Hepatocyte (in vitro differentiated cells): ENCODE measurements around the gene POU3F1. TPM values are rescaled to one million over a fixed set of nuclear protein-coding genes. Genes with fewer than 3 reads are reported as not detected.

Experiments used
- DNase-seq: peaks from one replicate; pipeline ENCODE4 v3.0.0-alpha.2; 2016; ENCODE audit warnings: low spot score
- H2AFZ ChIP-seq: fragments of 200-600 bp; sonication (generic); 2 replicates; pipeline ENCODE4 v1.6.0; 2016; ENCODE audit warnings: antibody characterized with exemption, mild to moderate bottlenecking
- H3K27ac ChIP-seq: fragments of 200-600 bp; sonication (generic); 2 replicates; pipeline ENCODE4 v1.5.1; 2016; ENCODE audit warnings: mild to moderate bottlenecking
- H3K27me3 ChIP-seq: fragments of 200-600 bp; sonication (generic); 2 replicates; pipeline ENCODE4 v1.6.1; 2016
- H3K36me3 ChIP-seq: fragments of 200-600 bp; sonication (generic); replicated peaks from 2 replicates; pipeline ENCODE4 v1.5.1; 2016; ENCODE audit warnings: low read depth; ENCODE audit not compliant: insufficient read depth
- H3K4me1 ChIP-seq: fragments of 200-600 bp; sonication (generic); 2 replicates; pipeline ENCODE4 v1.5.1; 2016; ENCODE audit warnings: mild to moderate bottlenecking, moderate library complexity; ENCODE audit not compliant: insufficient read depth
- H3K4me2 ChIP-seq: fragments of 200-600 bp; sonication (generic); 2 replicates; pipeline ENCODE4 v1.6.0; 2016
- H3K4me3 ChIP-seq: fragments of 200-600 bp; sonication (generic); 2 replicates; pipeline ENCODE4 v1.5.1; 2016; ENCODE audit warnings: mild to moderate bottlenecking
- H3K79me2 ChIP-seq: fragments of 200-600 bp; sonication (generic); 2 replicates; pipeline ENCODE4 v1.6.0; 2017; ENCODE audit warnings: mild to moderate bottlenecking
- H3K9me2 ChIP-seq: fragments of 200-600 bp; sonication (generic); replicated peaks from 2 replicates; pipeline ENCODE4 v1.6.0; 2017; ENCODE audit warnings: mild to moderate bottlenecking; ENCODE audit not compliant: insufficient read depth
- H3K9me3 ChIP-seq: fragments of 200-600 bp; sonication (generic); 2 replicates; pipeline ENCODE4 v1.5.1; 2016; ENCODE audit warnings: low read depth, mild to moderate bottlenecking
- H4K20me1 ChIP-seq: fragments of 200-600 bp; sonication (generic); 2 replicates; pipeline ENCODE4 v1.6.0; 2016; ENCODE audit warnings: mild to moderate bottlenecking; ENCODE audit not compliant: insufficient read depth, poor library complexity, severe bottlenecking
- EZH2 ChIP-seq: fragments of 200-600 bp; sonication (generic); IDR thresholded peaks from 2 replicates; pipeline ENCODE4 v1.6.1; 2016; ENCODE audit warnings: antibody characterized with exemption, mild to moderate bottlenecking, borderline replicate concordance
- EZH2phosphoT487 ChIP-seq: fragments of 200-600 bp; sonication (generic); IDR thresholded peaks from one replicate; pipeline ENCODE4 v1.6.1; 2018; ENCODE audit warnings: antibody characterized with exemption, mild to moderate bottlenecking, low read depth, moderate library complexity; ENCODE audit not compliant: unreplicated experiment, severe bottlenecking
- WGBS: methylation state at CpG from one replicate; pipeline ENCODE4 v1.1.6; 2016; ENCODE audit warnings: low lambda C conversion rate; ENCODE audit errors: missing lambda C conversion rate; 5-methylcytosine and 5-hydroxymethylcytosine counted together
- polyA plus RNA-seq: library from polyadenylated mRNA; unstranded; fragments of >200 nt; fragmentation: Nextera tagmentation; extraction: Ambion mirVana; gene quantifications from 2 replicates; pipeline ENCODE4 v1.2.1, GENCODE V29; 2016
- total RNA-seq: library from RNA; depleted of rRNA; stranded (reverse); fragments of >200 nt; gene quantifications from 2 replicates; pipeline ENCODE4 v1.2.3, GENCODE V29; 2014
- TF ChIP-seq, protein P1 (sequence below): fragments of 200-600 bp; sonication (generic); IDR thresholded peaks from 2 replicates; pipeline ENCODE4 v1.5.1; 2016; ENCODE audit warnings: antibody characterized with exemption, mild to moderate bottlenecking; ENCODE audit not compliant: poor library complexity

The POU3F1 gene
- total and polyA plus RNA-seq, 2 experiments from 2014 or later, result 0.73 TPM; not detected in 1

DNA sequence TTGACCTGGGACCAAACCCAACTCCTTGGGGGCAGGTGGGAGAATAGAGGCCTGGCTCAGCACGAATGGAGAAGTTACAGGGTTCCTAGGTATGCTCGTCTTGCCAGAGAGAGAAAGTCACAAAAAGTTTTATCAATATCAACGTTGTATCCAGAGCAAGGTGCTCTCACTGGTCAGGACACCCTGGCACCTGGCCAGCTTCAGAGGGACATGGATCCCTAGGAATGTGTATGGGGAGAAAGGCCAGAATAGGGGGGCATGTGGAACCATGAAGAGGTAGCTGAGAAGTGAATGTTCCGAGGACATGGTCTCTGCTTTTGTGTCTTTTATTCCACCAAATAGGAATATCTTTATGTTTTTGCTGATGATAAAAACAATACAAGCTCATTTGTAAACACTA lies 9.4 kb upstream of the POU3F1 start:
- Histone ChIP-seq H3K9me3 (no peaks in the 10 kb centered on the region), H4K20me1 (no peaks in the 10 kb centered on the region), H3K4me2 (no peak overlapping the region), H3K36me3 (no peaks in the 10 kb centered on the region), H3K9me2 (no peaks in the 10 kb centered on the region), H3K27me3 (peaks cover 35% of the 10 kb centered on the region), H2AFZ (no peak overlapping the region), H3K4me3 (no peak overlapping the region), H3K79me2 (no peaks in the 10 kb centered on the region), H3K27ac (no peak overlapping the region), H3K4me1 (no peaks in the 10 kb centered on the region)
- 80% methylated on average over 4 of the region's 4 CpGs for WGBS
- DNase-seq, result no peak
- TF ChIP-seq, protein P1, sequence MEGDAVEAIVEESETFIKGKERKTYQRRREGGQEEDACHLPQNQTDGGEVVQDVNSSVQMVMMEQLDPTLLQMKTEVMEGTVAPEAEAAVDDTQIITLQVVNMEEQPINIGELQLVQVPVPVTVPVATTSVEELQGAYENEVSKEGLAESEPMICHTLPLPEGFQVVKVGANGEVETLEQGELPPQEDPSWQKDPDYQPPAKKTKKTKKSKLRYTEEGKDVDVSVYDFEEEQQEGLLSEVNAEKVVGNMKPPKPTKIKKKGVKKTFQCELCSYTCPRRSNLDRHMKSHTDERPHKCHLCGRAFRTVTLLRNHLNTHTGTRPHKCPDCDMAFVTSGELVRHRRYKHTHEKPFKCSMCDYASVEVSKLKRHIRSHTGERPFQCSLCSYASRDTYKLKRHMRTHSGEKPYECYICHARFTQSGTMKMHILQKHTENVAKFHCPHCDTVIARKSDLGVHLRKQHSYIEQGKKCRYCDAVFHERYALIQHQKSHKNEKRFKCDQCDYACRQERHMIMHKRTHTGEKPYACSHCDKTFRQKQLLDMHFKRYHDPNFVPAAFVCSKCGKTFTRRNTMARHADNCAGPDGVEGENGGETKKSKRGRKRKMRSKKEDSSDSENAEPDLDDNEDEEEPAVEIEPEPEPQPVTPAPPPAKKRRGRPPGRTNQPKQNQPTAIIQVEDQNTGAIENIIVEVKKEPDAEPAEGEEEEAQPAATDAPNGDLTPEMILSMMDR, result no peak

DNA sequence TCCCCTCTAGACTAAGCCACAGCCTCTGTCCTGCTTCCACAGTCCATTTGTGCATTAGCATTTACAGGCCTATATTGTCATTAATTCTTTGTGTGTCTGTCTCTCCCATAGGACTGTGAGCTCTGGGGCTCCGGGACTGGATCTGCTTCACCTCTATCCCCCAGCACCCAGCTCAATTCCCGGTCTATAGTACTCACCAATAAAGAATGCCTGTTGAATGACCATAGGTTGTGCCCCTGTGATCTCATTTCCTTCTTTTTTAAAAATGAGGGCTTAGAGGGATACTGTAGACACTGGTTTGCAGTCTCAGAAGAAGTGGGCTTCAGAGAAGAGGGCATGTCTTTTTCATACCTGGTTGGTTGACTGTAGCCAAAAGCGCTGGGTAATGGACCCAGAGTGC lies 8.8 kb upstream of the POU3F1 start:
- DNase-seq, result no peak
- no peak overlapping the region for H3K4me2 ChIP-seq
- no peak overlapping the region for H3K27ac ChIP-seq
- H3K9me2 ChIP-seq, result no peaks in the 10 kb centered on the region
- H3K27me3 ChIP-seq, result peaks cover 35% of the 10 kb centered on the region
- TF ChIP-seq, protein P1, result no peak
- TF ChIP-seq EZH2 (no peak), EZH2phosphoT487 (no peak)
- no peak overlapping the region for H2AFZ ChIP-seq
- H3K4me3 ChIP-seq, result no peak overlapping the region
- H3K9me3 ChIP-seq, result no peaks in the 10 kb centered on the region
- H4K20me1 ChIP-seq, result no peaks in the 10 kb centered on the region
- no peaks in the 10 kb centered on the region for H3K79me2 ChIP-seq
- no peaks in the 10 kb centered on the region for H3K36me3 ChIP-seq
- WGBS, result 100% methylated on average over 3 of the region's 3 CpGs
- no peaks in the 10 kb centered on the region for H3K4me1 ChIP-seq

DNA sequence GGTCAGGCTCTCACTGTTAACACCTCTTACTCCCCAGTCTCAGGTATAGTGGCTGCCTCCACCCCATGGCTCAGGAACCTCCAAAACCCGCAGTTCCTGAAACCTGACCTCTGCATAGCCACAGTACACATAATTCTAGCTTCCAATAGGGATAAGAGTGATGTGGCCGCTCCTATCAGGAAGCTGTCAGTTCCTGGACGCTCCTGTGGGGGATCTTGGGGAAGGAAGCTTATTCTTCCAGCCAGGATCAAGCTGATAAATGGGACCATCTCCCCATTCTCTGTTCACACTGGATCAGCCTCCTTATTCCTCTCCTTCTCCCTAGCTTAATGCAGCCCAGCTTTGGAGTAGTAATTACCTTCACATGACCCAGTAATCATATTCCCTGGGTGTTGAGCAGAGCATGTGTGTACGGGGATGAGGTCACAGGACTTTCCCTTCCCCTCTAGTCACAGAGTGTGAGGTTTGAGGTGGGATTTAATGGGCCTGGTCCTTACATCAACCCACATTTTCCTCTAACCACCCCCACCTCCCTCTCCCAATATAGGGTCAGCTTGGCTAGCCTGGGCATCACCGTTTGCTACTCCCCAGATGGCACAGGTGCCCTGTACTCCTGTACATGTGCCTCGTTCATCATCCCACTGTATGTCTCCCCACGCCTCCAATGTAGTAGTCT lies 7.0 kb upstream of the POU3F1 start:
- Histone ChIP-seq H3K4me3 (no peak overlapping the region), H3K9me2 (no peaks in the 10 kb centered on the region), H2AFZ (no peak overlapping the region), H3K27ac (no peak overlapping the region), H3K4me2 (no peak overlapping the region), H3K4me1 (no peaks in the 10 kb centered on the region), H4K20me1 (no peaks in the 10 kb centered on the region), H3K79me2 (no peaks in the 10 kb centered on the region), H3K27me3 (peaks cover 49% of the 10 kb centered on the region), H3K36me3 (no peaks in the 10 kb centered on the region), H3K9me3 (no peaks in the 10 kb centered on the region)
- WGBS, result 56% methylated on average over 7 of the region's 7 CpGs
- no peak for DNase-seq
- TF ChIP-seq, protein P1, result no peak
- no peak for TF ChIP-seq EZH2phosphoT487
- TF ChIP-seq EZH2, result no peak
